GM12878 (cell line): Measurements from ENCODE around the gene SESTD1. TPM values are rescaled to one million over a fixed set of nuclear protein-coding genes. Genes with fewer than 3 reads are reported as not detected.

Source experiments
- ATAC-seq: fragments of 200-7000 bp; cut with Tn5 transposase; 3 replicates; pipeline ENCODE4 v1.9.1; 2020; ENCODE audit warnings: mild to moderate bottlenecking, moderate library complexity
- BruUV-seq: library from RNA; stranded (reverse); fragments of 400-500 nt; replicated peaks from 2 replicates; lab custom pipeline; 2021; lab: Mats Ljungman, UMichigan
- CTCF ChIA-PET: fragments of 300-600 bp; sonication (Branson Sonifier 250); formaldehyde crosslinking; extraction: SDS; loops from one replicate; lab custom pipeline; 2021; ENCODE audit warnings: inconsistent platforms; lab: Yijun Ruan, JAX
- POLR2A ChIA-PET: fragments of 350-600 bp; formaldehyde crosslinking; extraction: SDS; loops from one replicate; lab custom pipeline; 2021; ENCODE audit warnings: inconsistent platforms; lab: Charles Lee
- RAD21 ChIA-PET: fragments of 300-600 bp; sonication (Branson Sonifier 250); formaldehyde crosslinking; loops from one replicate; lab custom pipeline; 2023; ENCODE audit warnings: antibody characterized with exemption; ENCODE audit not compliant: unreplicated experiment; lab: Charles Lee
- SMC1A ChIA-PET: fragments of 300-600 bp; sonication (Branson Sonifier 250); formaldehyde crosslinking; loops from one replicate; lab custom pipeline; 2023; ENCODE audit not compliant: unreplicated experiment, uncharacterized antibody; lab: Charles Lee
- DNase-seq: peaks from one replicate; pipeline ENCODE4 v3.0.0-alpha.2; 2011; ENCODE audit warnings: low read depth, low spot score
- FAIRE-seq: peaks from 3 replicates; lab custom pipeline; 2011; peaks lifted over from hg19 to GRCh38; lab: Jason Lieb, UNC
- H2AFZ ChIP-seq: 2 replicates; pipeline ENCODE4 v1.6.0; 2011; ENCODE audit warnings: low read depth, low read length, control low read depth; ENCODE audit not compliant: control insufficient read depth
- H3K27ac ChIP-seq: 2 replicates; pipeline ENCODE4 v1.5.1; 2011; ENCODE audit warnings: control low read depth; ENCODE audit not compliant: control insufficient read depth, insufficient read depth
- H3K27me3 ChIP-seq, 2 experiments: replicated peaks in 1 of 2; 2 replicates each; pipeline versions ENCODE4 v1.6.0 to v1.6.1; 2011; ENCODE audit warnings: low read length in 1 of 2; ENCODE audit not compliant: control insufficient read depth in 2 of 2, insufficient read depth in 2 of 2
- H3K36me3 ChIP-seq, 2 experiments: 2 replicates each; pipeline ENCODE4 v1.5.1; 2011; ENCODE audit warnings: low read length in 1 of 2; ENCODE audit not compliant: control insufficient read depth in 2 of 2, insufficient read depth in 2 of 2
- H3K4me1 ChIP-seq: 2 replicates; pipeline ENCODE4 v1.6.1; 2011; ENCODE audit warnings: mild to moderate bottlenecking, low read length, moderate library complexity, mixed read lengths; ENCODE audit not compliant: control insufficient read depth, insufficient read depth
- H3K4me2 ChIP-seq: 2 replicates; pipeline ENCODE4 v1.6.0; 2011; ENCODE audit warnings: control low read depth; ENCODE audit not compliant: control insufficient read depth, insufficient read depth
- H3K4me3 ChIP-seq: fragments of 200-600 bp; sonication (generic); 2 replicates; pipeline ENCODE4 v1.5.1; 2016
- H3K79me2 ChIP-seq: 2 replicates; pipeline ENCODE4 v1.6.0; 2011; ENCODE audit warnings: low read length; ENCODE audit not compliant: control insufficient read depth, insufficient read depth
- H3K9ac ChIP-seq: 2 replicates; pipeline ENCODE4 v1.8.0; 2011; ENCODE audit warnings: low read length, control low read depth, mixed read lengths; ENCODE audit not compliant: control insufficient read depth, insufficient read depth
- H3K9me3 ChIP-seq: replicated peaks from 3 replicates; pipeline ENCODE4 v1.5.1; 2011; ENCODE audit warnings: mild to moderate bottlenecking, low read length; ENCODE audit not compliant: control insufficient read depth, insufficient read depth
- H4K20me1 ChIP-seq: 2 replicates; pipeline ENCODE4 v1.6.0; 2011; ENCODE audit not compliant: control insufficient read depth, insufficient read depth
- CBX3 ChIP-seq: fragments of 200-600 bp; sonication (generic); IDR thresholded peaks from 2 replicates; pipeline ENCODE4 v1.6.1; 2016; ENCODE audit warnings: low read depth, borderline replicate concordance
- CHD1 ChIP-seq: IDR thresholded peaks from 2 replicates; pipeline ENCODE4 v1.6.1; 2012; ENCODE audit warnings: low read depth, low read length, improper control_type of control experiment
- IRF3 ChIP-seq: fragments of 450-650 bp; IDR thresholded peaks from 2 replicates; pipeline ENCODE4 v1.6.1; 2014; ENCODE audit warnings: mild to moderate bottlenecking
- JUND ChIP-seq: IDR thresholded peaks from 2 replicates; pipeline ENCODE4 v1.6.1; 2012; ENCODE audit warnings: low read depth, mild to moderate bottlenecking, low read length, improper control_type of control experiment, moderate library complexity
- KAT2A ChIP-seq: conservative IDR thresholded peaks from 2 replicates; pipeline ENCODE4 v1.6.1; 2011; ENCODE audit warnings: low read depth, low read length; ENCODE audit not compliant: control insufficient read depth
- KDM1A ChIP-seq: fragments of 200-600 bp; sonication (generic); IDR thresholded peaks from 2 replicates; pipeline ENCODE4 v1.6.1; 2016; ENCODE audit warnings: borderline replicate concordance
- POLR2AphosphoS2 ChIP-seq: IDR thresholded peaks from 2 replicates; pipeline ENCODE4 v1.6.1; 2011; ENCODE audit warnings: low read depth, mild to moderate bottlenecking, low read length, improper control_type of control experiment, moderate library complexity
- RCOR1 ChIP-seq: conservative IDR thresholded peaks from 2 replicates; pipeline ENCODE4 v1.6.1; 2012; ENCODE audit warnings: low read depth, low read length, improper control_type of control experiment
- SPI1 ChIP-seq: IDR thresholded peaks from 2 replicates; pipeline ENCODE4 v1.6.1; 2011; ENCODE audit warnings: low read depth, mild to moderate bottlenecking, low read length, moderate library complexity, borderline replicate concordance; ENCODE audit not compliant: insufficient read depth
- STAT1 ChIP-seq: fragments of 450-650 bp; conservative IDR thresholded peaks from 2 replicates; pipeline ENCODE4 v1.6.1; 2014; ENCODE audit warnings: antibody characterized with exemption, mild to moderate bottlenecking
- STAT3 ChIP-seq: IDR thresholded peaks from 2 replicates; pipeline ENCODE4 v1.6.1; 2011; ENCODE audit warnings: low read depth, low read length, improper control_type of control experiment
- WRNIP1 ChIP-seq: IDR thresholded peaks from 2 replicates; pipeline ENCODE4 v1.6.1; 2011; ENCODE audit warnings: low read depth, low read length, improper control_type of control experiment, borderline replicate concordance
- YY1 ChIP-seq: IDR thresholded peaks from 2 replicates; pipeline ENCODE4 v1.6.1; 2011; ENCODE audit warnings: low read depth, mild to moderate bottlenecking, low read length
- WGBS: methylation state at CpG from one replicate; pipeline ENCODE4 v1.1.6; 2016; ENCODE audit warnings: low lambda C conversion rate; ENCODE audit not compliant: insufficient replicate concordance, insufficient coverage; ENCODE audit errors: missing lambda C conversion rate; 5-methylcytosine and 5-hydroxymethylcytosine counted together
- in situ Hi-C: fragments of 300-500 bp; cut with MboI; formaldehyde crosslinking; loops from 9 replicates; pipeline ENCODE4 v1.14.3; 2018; ENCODE audit warnings: mixed read lengths
- intact Hi-C: fragments of 100-400 bp; cut with micrococcal nuclease; formaldehyde crosslinking; loops from one replicate; pipeline ENCODE4 v1.14.2; 2022; ENCODE audit not compliant: unreplicated experiment
- polyA plus RNA-seq, 11 experiments: library from polyadenylated mRNA; depleted of rRNA in 4 of 11; unstranded in 6 of 11; stranded (reverse) in 5 of 11; fragments of >200 nt; fragmentation: Nextera tagmentation in 4 of 11; fragmentation: Illumina TruSeq in 1 of 11; extraction: Ambion mirVana in 4 of 11; extraction: Trizol in 1 of 11; gene quantifications; 1 replicate in 1 of 11; 2 replicates in 10 of 11; pipeline versions ENCODE4 v1.2.1 to v1.2.3, GENCODE V29; 2011 to 2016; ENCODE audit warnings: inconsistent platforms in 2 of 11, missing spikeins in 2 of 11, low read depth in 1 of 11
- total RNA-seq, 4 experiments: library from RNA; depleted of rRNA in 3 of 4; stranded (reverse); fragments of >200 nt in 3 of 4; fragmentation: Illumina TruSeq in 1 of 4; extraction: Trizol in 1 of 4; gene quantifications; 2 replicates each; pipeline versions ENCODE4 v1.2.1 to v1.2.3, GENCODE V29; 2013 to 2021

The SESTD1 gene
- total and polyA plus RNA-seq, 10 of the 15 experiments (the other 5 are each of a cell fraction or from before 2014, with no cell fraction given), result 4.4 to 22.7 (median 9.5) TPM

- ATAC-seq (no peak), DNase-seq (no peak), FAIRE-seq (no peak)
- TF ChIP-seq CHD1, result no peak
- TF ChIP-seq YY1, result no peak
- no peak for TF ChIP-seq IRF3
- no peak for TF ChIP-seq POLR2AphosphoS2
- Histone ChIP-seq H3K9ac (no peak overlapping the region), H3K27ac (no peak overlapping the region), H3K4me2 (no peak overlapping the region), H3K4me3 (no peak overlapping the region), H4K20me1 (no peaks in the 10 kb centered on the region), H3K9me3 (no peaks in the 10 kb centered on the region), H2AFZ (no peak overlapping the region), H3K36me3 (no peaks in the 10 kb centered on the region), H3K4me1 (no peaks in the 10 kb centered on the region), H3K27me3 (no peaks in the 10 kb centered on the region), H3K79me2 (no peaks in the 10 kb centered on the region)
- ChIA-PET CTCF (interaction anchor here (0.7 to 1.7 kb wide), 2 partner anchors 10 to 191 kb away, joined by 3 read pairs; no protein-coding TSS in a partner anchor), POLR2A (no interaction called here), SMC1A (interaction anchor here (1.6 kb wide), 1 partner anchor 18 kb away, joined by 4 read pairs; no protein-coding TSS in a partner anchor), RAD21 (no interaction called here)
- WGBS, result 94% methylated on average over 1 of the region's 1 CpG
- intact Hi-C loops, result no loop called here
- BruUV-seq, result no TSS peak
- in situ Hi-C loops, result no loop called here
These were observed 25.7 kb upstream of the SESTD1 start for GRCh38 chr2:179290329-179290728.

GRCh38 chr2:179285060-179285459 is 20.4 kb upstream of the SESTD1 start:
- intact Hi-C loops, result no loop called here

More at GRCh38 chr2:179285060-179285459, 20.4 kb upstream of the SESTD1 start:
- Histone ChIP-seq H3K79me2 (no peaks in the 10 kb centered on the region), H3K4me1 (no peaks in the 10 kb centered on the region), H3K4me3 (no peak overlapping the region), H3K27me3 (no peaks in the 10 kb centered on the region), H3K27ac (no peak overlapping the region), H3K4me2 (no peak overlapping the region), H2AFZ (no peak overlapping the region), H3K9me3 (no peaks in the 10 kb centered on the region), H3K36me3 (no peaks in the 10 kb centered on the region), H4K20me1 (no peaks in the 10 kb centered on the region)
- BruUV-seq, result no TSS peak
- ChIA-PET RAD21 (no interaction called here), SMC1A (no interaction called here), POLR2A (no interaction called here), CTCF (no interaction called here)
- in situ Hi-C loops, result no loop called here
- DNase-seq (no peak), FAIRE-seq (no peak), ATAC-seq (no peak; the same call in 2 of the 3 replicates)
- TF ChIP-seq CBX3 (no peak), STAT3 (no peak), KDM1A (no peak), RCOR1 (no peak), WRNIP1 (no peak), KAT2A (no peak), JUND (no peak), STAT1 (no peak), SPI1 (no peak)
- TF ChIP-seq, all 136 proteins: peak for 0
- no peak overlapping the region for H3K9ac ChIP-seq
